A549 (cell line): ENCODE data around the gene CTNNA3. TPM values are rescaled to one million over a fixed set of nuclear protein-coding genes. Genes with fewer than 3 reads are reported as not detected.

Experiments used
- ATAC-seq, 2 experiments: fragments of 200-7000 bp in 1 of 2; fragments of >200 bp in 1 of 2; cut with Nextera tagmentation in 1 of 2; cut with Tn5 transposase in 1 of 2; 3 replicates each; pipeline versions ENCODE4 v1.8.0 to v1.9.1; 2018 to 2020; ENCODE audit warnings: mild to moderate bottlenecking in 1 of 2, moderate library complexity in 1 of 2
- CTCF ChIA-PET: fragments of 300-600 bp; sonication (Branson Sonifier 250); formaldehyde crosslinking; extraction: SDS; loops from one replicate; lab custom pipeline; 2021; ENCODE audit warnings: antibody characterized with exemption, inconsistent platforms; lab: Yijun Ruan, JAX
- POLR2A ChIA-PET: fragments of 350-600 bp; formaldehyde crosslinking; extraction: SDS; loops from one replicate; lab custom pipeline; 2021; ENCODE audit warnings: antibody characterized with exemption, inconsistent platforms; lab: Yijun Ruan, JAX
- DNase-seq, 2 experiments: peaks; one replicate each; pipeline versions ENCODE4 v3.0.0 to v3.0.0-alpha.2; 2011 to 2016; ENCODE audit warnings: low read depth in 1 of 2, low spot score in 1 of 2
- FAIRE-seq: peaks from 2 replicates; lab custom pipeline; 2011; peaks lifted over from hg19 to GRCh38; lab: Jason Lieb, UNC
- H3K27ac ChIP-seq, 2 experiments: fragments of >200 bp; sonication (Bioruptor Twin); formaldehyde crosslinking; 3 replicates each; pipeline ENCODE4 v1.5.1; 2016 to 2017
- H3K4me1 ChIP-seq: fragments of >200 bp; sonication (Bioruptor Twin); formaldehyde crosslinking; 3 replicates; pipeline ENCODE4 v1.6.1; 2016
- H3K4me2 ChIP-seq: fragments of >200 bp; sonication (Bioruptor Twin); formaldehyde crosslinking; 3 replicates; pipeline ENCODE4 v1.6.1; 2016
- H3K4me3 ChIP-seq: fragments of >200 bp; sonication (Bioruptor Twin); formaldehyde crosslinking; 3 replicates; pipeline ENCODE4 v1.5.1; 2016
- H3K9me3 ChIP-seq: fragments of >200 bp; sonication (Bioruptor Twin); formaldehyde crosslinking; 3 replicates; pipeline ENCODE4 v1.6.1; 2016
- ATOH8 ChIP-seq: fragments of 250-450 bp; sonication (Bioruptor Pico); IDR thresholded peaks from 2 replicates; pipeline ENCODE4 v1.5.0; 2020; ENCODE audit warnings: low read depth, mild to moderate bottlenecking, moderate library complexity
- CBX8 ChIP-seq: fragments of 200-600 bp; sonication (generic); IDR thresholded peaks from 2 replicates; pipeline ENCODE4 v1.6.1; 2016
- CEBPB ChIP-seq, 2 experiments: fragments of >200 bp in 1 of 2; sonication (Bioruptor Twin) in 1 of 2; formaldehyde crosslinking in 1 of 2; IDR thresholded peaks; 2 replicates each; pipeline ENCODE4 v1.6.1; 2012 to 2016
- CHD2 ChIP-seq: fragments of 150-350 bp; IDR thresholded peaks from 2 replicates; pipeline ENCODE4 v1.6.1; 2014; ENCODE audit warnings: low read length; ENCODE audit not compliant: partially characterized antibody
- CHD4 ChIP-seq: fragments of 200-600 bp; sonication (generic); IDR thresholded peaks from 2 replicates; pipeline ENCODE4 v1.6.1; 2016; ENCODE audit warnings: antibody characterized with exemption, mild to moderate bottlenecking, borderline replicate concordance
- EHF ChIP-seq: fragments of 250-450 bp; sonication (Bioruptor Pico); IDR thresholded peaks from 2 replicates; pipeline ENCODE4 v1.5.0; 2020; ENCODE audit warnings: mild to moderate bottlenecking
- EP300 ChIP-seq, 2 experiments: fragments of >200 bp; sonication (Bioruptor Twin); formaldehyde crosslinking; IDR thresholded peaks; 2 replicates in 1 of 2; 3 replicates in 1 of 2; pipeline ENCODE4 v1.6.1; 2016 to 2017
- FOSB ChIP-seq: fragments of 250-450 bp; sonication (Bioruptor Pico); IDR thresholded peaks from 2 replicates; pipeline ENCODE4 v1.5.0; 2020; ENCODE audit warnings: mild to moderate bottlenecking, moderate library complexity
- FOXS1 ChIP-seq: fragments of 250-450 bp; sonication (Bioruptor Pico); IDR thresholded peaks from 2 replicates; pipeline ENCODE4 v1.5.0; 2020; ENCODE audit warnings: mild to moderate bottlenecking, moderate library complexity
- HMGXB4 ChIP-seq: fragments of 250-450 bp; sonication (Bioruptor Pico); IDR thresholded peaks from 2 replicates; pipeline ENCODE4 v1.5.0; 2021; ENCODE audit warnings: mild to moderate bottlenecking, moderate library complexity, borderline replicate concordance
- HOXB13 ChIP-seq: fragments of 250-450 bp; sonication (Bioruptor Pico); IDR thresholded peaks from 2 replicates; pipeline ENCODE4 v1.5.0; 2020; ENCODE audit warnings: low read depth, mild to moderate bottlenecking, moderate library complexity
- MAX ChIP-seq: IDR thresholded peaks from 2 replicates; pipeline ENCODE4 v1.6.1; 2012
- MYC ChIP-seq: IDR thresholded peaks from 2 replicates; pipeline ENCODE4 v1.6.1; 2012; ENCODE audit warnings: mild to moderate bottlenecking, inconsistent platforms, low read length, improper control_type of control experiment, borderline replicate concordance
- NFE2L2 ChIP-seq: fragments of 150-350 bp; conservative IDR thresholded peaks from 2 replicates; pipeline ENCODE4 v1.6.1; 2014; ENCODE audit warnings: low read length
- NR3C1 ChIP-seq: fragments of >200 bp; sonication (Bioruptor Twin); formaldehyde crosslinking; IDR thresholded peaks from 3 replicates; pipeline ENCODE4 v1.6.1; 2017
- PBX3 ChIP-seq: IDR thresholded peaks from 2 replicates; pipeline ENCODE4 v1.6.1; 2012
- PHF8 ChIP-seq: fragments of 200-600 bp; sonication (generic); IDR thresholded peaks from 2 replicates; pipeline ENCODE4 v1.6.1; 2016; ENCODE audit warnings: low read depth, mild to moderate bottlenecking, antibody characterized with exemption, moderate library complexity, borderline replicate concordance
- POLR2AphosphoS2 ChIP-seq: conservative IDR thresholded peaks from 2 replicates; pipeline ENCODE4 v1.6.1; 2012; ENCODE audit warnings: low read length, improper control_type of control experiment, inconsistent platforms
- RARB ChIP-seq: fragments of 250-450 bp; sonication (Bioruptor Pico); IDR thresholded peaks from 2 replicates; pipeline ENCODE4 v1.8.0; 2021; ENCODE audit warnings: mild to moderate bottlenecking, moderate library complexity
- RCOR1 ChIP-seq: fragments of 150-350 bp; IDR thresholded peaks from 2 replicates; pipeline ENCODE4 v1.6.1; 2014; ENCODE audit warnings: antibody characterized with exemption, low read length, low read depth
- RNF2 ChIP-seq: fragments of 200-600 bp; sonication (generic); IDR thresholded peaks from 2 replicates; pipeline ENCODE4 v1.6.1; 2016; ENCODE audit warnings: low read depth, mild to moderate bottlenecking, antibody characterized with exemption, moderate library complexity, borderline replicate concordance
- TFCP2L1 ChIP-seq: fragments of 250-450 bp; sonication (Bioruptor Pico); IDR thresholded peaks from 2 replicates; pipeline ENCODE4 v1.5.0; 2021; ENCODE audit warnings: mild to moderate bottlenecking
- WGBS: methylation state at CpG from one replicate; pipeline ENCODE4 v1.1.6; 2017; ENCODE audit errors: missing lambda C conversion rate; 5-methylcytosine and 5-hydroxymethylcytosine counted together
- polyA plus RNA-seq, 4 experiments: library from polyadenylated mRNA; depleted of rRNA in 3 of 4; stranded (reverse); fragments of >200 nt; fragmentation: RNase III in 1 of 4; extraction: RNeasy Plus Mini Kit Qiagen cat#74134 plus additional on column Dnase treatment in 1 of 4; gene quantifications; 2 replicates in 3 of 4; 3 replicates in 1 of 4; pipeline ENCODE4 v1.2.3, GENCODE V29; 2011 to 2017
- TF ChIP-seq, protein P1 (sequence below): fragments of 150-350 bp; IDR thresholded peaks from 2 replicates; pipeline ENCODE4 v1.6.1; 2014; ENCODE audit warnings: low read depth, mild to moderate bottlenecking, low read length

Gene CTNNA3
- polyA plus RNA-seq, 2 of the 4 experiments (the other 2 are of a cell fraction) = not detected

DNA sequence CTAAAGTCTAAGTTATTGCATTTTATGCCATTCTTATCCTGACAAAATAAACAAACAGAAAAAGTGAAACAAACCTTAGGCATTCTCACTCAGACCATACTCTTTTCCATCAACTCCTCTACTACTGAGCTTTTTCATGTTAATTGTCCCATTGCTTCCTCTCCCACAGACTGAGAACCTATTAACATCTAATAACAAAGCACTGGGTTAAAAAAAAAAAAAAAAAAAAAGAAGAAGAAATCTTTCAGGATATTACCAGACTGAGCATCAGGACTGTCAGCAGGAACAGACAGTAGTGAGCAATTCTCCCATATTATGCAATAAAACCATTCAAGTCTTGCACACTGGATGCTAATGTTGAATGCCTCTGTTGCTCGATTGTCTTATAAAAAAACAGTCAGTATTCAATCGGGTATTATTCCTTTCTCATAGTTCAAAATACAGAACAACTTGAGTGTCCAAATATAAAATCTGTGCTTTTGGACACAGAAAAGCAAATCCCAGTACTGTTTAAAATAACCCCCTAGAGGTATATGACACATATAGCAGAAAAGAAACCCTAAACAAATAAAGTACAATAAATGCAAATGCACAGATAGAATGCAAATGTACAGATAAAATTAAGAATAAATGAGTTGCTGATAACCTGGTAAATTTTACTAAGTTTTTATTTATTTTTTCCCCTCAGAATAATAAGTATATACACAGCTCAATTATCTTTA is 1301.5 kb downstream of the CTNNA3 start:
- POLR2A ChIA-PET = no interaction called here
- 1% methylated on average over 2 of the region's 2 CpGs for WGBS
- CTCF ChIA-PET = no interaction called here
- no peak overlapping the region for H3K4me2 ChIP-seq
- H3K4me3 ChIP-seq = no peak overlapping the region
- FAIRE-seq (no peak), ATAC-seq (no peak), DNase-seq (no peak)
- H3K9me3 ChIP-seq = no peaks in the 10 kb centered on the region; the same call in 2 of the 3 replicates
- no peaks in the 10 kb centered on the region for H3K4me1 ChIP-seq
- TF ChIP-seq CHD4 (no peak), PHF8 (no peak), POLR2AphosphoS2 (no peak), MYC (no peak), TFCP2L1 (CRISPR knock-in tag) (no peak), EHF (no peak)
- H3K27ac ChIP-seq = no peak overlapping the region

DNA sequence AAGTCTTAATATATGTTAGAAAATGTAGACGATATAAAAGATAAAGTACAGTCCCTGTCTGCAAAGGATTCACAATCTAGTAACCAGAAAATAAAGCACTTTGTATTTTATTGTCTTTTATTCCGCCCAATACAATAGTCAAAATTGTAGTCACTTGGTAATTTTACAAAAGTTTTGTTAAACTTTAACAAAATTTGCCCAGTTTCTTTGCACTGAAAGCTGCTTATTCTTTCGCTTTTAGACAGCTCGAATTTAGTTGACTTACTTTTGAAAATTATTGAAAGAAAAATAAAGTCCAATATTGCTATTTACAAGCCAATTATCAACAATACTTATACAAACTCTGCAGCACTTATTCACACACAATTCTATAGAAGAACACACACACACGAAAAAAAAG is 1305.1 kb downstream of the CTNNA3 start:
- 2% methylated on average over 5 of the region's 5 CpGs for WGBS
- ChIA-PET POLR2A (no interaction called here), CTCF (no interaction called here)
- FAIRE-seq = no peak
- Histone ChIP-seq H3K9me3 (no peaks in the 10 kb centered on the region), H3K4me1 (no peaks in the 10 kb centered on the region), H3K4me2 (no peak overlapping the region), H3K4me3 (no peak overlapping the region), H3K27ac (no peak overlapping the region)
- TF ChIP-seq CBX8 = no peak
- TF ChIP-seq ATOH8 (CRISPR knock-in tag) = no peak
- no peak for TF ChIP-seq RCOR1
- no peak for TF ChIP-seq HMGXB4 (CRISPR knock-in tag)
- TF ChIP-seq FOSB (CRISPR knock-in tag) = no peak
- no peak for TF ChIP-seq EP300 (IDR thresholded peaks at IDR 0.05)
- TF ChIP-seq PHF8 = no peak
- no peak for TF ChIP-seq NFE2L2
- TF ChIP-seq, protein P1, sequence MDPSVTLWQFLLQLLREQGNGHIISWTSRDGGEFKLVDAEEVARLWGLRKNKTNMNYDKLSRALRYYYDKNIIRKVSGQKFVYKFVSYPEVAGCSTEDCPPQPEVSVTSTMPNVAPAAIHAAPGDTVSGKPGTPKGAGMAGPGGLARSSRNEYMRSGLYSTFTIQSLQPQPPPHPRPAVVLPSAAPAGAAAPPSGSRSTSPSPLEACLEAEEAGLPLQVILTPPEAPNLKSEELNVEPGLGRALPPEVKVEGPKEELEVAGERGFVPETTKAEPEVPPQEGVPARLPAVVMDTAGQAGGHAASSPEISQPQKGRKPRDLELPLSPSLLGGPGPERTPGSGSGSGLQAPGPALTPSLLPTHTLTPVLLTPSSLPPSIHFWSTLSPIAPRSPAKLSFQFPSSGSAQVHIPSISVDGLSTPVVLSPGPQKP = no peak
- TF ChIP-seq PBX3 = no peak
- no peak for TF ChIP-seq RARB (CRISPR knock-in tag)
- TF ChIP-seq MYC = no peak
- no peak for TF ChIP-seq CHD2
- no peak for TF ChIP-seq MAX
- TF ChIP-seq CEBPB (IDR thresholded peaks at IDR 0.05) = no peak
- no peak for TF ChIP-seq FOXS1 (CRISPR knock-in tag)
- no peak for TF ChIP-seq NR3C1
- no peak for TF ChIP-seq RNF2
- no peak for TF ChIP-seq HOXB13 (CRISPR knock-in tag)
- ATAC-seq = no peak
- DNase-seq = no peak
